ENCODE measurements around the gene KIRREL3.

The KIRREL3 gene

GRCh38 chr11:126468102-126468521, 532.5 kb downstream of the KIRREL3 start:
- no peak overlapping the region for H3K4me3 ChIP-seq (ENCODE audit: low read length in 2 of 2)
- peaks cover 12% of the 10 kb centered on the region in 2 donors for H3K27me3 ChIP-seq (ENCODE audit: control insufficient read depth in 2 of 2, insufficient read depth in 2 of 2, low read length in 2 of 2)
- H3K27ac ChIP-seq (ENCODE audit: low read depth in 2 of 2, low read length in 2 of 2) = no peak overlapping the region
- H3K9me3 ChIP-seq (ENCODE audit: control insufficient read depth in 2 of 2, low read length in 2 of 2) = peaks cover 0 to 6% of the 10 kb centered on the region in 2 donors
- H3K36me3 ChIP-seq (ENCODE audit: control insufficient read depth in 2 of 2, insufficient read depth in 2 of 2, low read length in 2 of 2) = no peaks in the 10 kb centered on the region
- peaks cover 0 to 9% of the 10 kb centered on the region in 2 donors for H3K4me1 ChIP-seq (ENCODE audit: control insufficient read depth in 2 of 2, insufficient read depth in 2 of 2, low read length in 2 of 2)
- no peak overlapping the region for H3K9ac ChIP-seq (ENCODE audit: low read depth in 1 of 2, low read length in 2 of 2)

- Histone ChIP-seq H3K27ac (ENCODE audit: low read depth in 2 of 2, low read length in 2 of 2) (no peak overlapping the region), H3K4me3 (ENCODE audit: low read length in 2 of 2) (no peak overlapping the region), H3K36me3 (ENCODE audit: control insufficient read depth in 2 of 2, insufficient read depth in 2 of 2, low read length in 2 of 2) (no peaks in the 10 kb centered on the region), H3K4me1 (ENCODE audit: control insufficient read depth in 2 of 2, insufficient read depth in 2 of 2, low read length in 2 of 2) (peaks cover 0 to 9% of the 10 kb centered on the region in 2 donors), H3K9me3 (ENCODE audit: control insufficient read depth in 2 of 2, low read length in 2 of 2) (peaks cover 0 to 6% of the 10 kb centered on the region in 2 donors), H3K9ac (ENCODE audit: low read depth in 1 of 2, low read length in 2 of 2) (no peak overlapping the region), H3K27me3 (ENCODE audit: control insufficient read depth in 2 of 2, insufficient read depth in 2 of 2, low read length in 2 of 2) (peaks cover 12 to 13% of the 10 kb centered on the region in 2 donors)
Measured at GRCh38 chr11:126467471-126467870, 533.1 kb downstream of the KIRREL3 start.

GRCh38 chr11:126467046-126467370, 533.6 kb downstream of the KIRREL3 start:
- peaks cover 13% of the 10 kb centered on the region in 2 donors for H3K27me3 ChIP-seq (ENCODE audit: control insufficient read depth in 2 of 2, insufficient read depth in 2 of 2, low read length in 2 of 2)
- peaks cover 0 to 6% of the 10 kb centered on the region in 2 donors for H3K9me3 ChIP-seq (ENCODE audit: control insufficient read depth in 2 of 2, low read length in 2 of 2)
- H3K27ac ChIP-seq (ENCODE audit: low read depth in 2 of 2, low read length in 2 of 2) = peak overlapping the region in 1 of 2 donors; percentile 38
- no peak overlapping the region for H3K4me3 ChIP-seq (ENCODE audit: low read length in 2 of 2)
- H3K36me3 ChIP-seq (ENCODE audit: control insufficient read depth in 2 of 2, insufficient read depth in 2 of 2, low read length in 2 of 2) = no peaks in the 10 kb centered on the region
- no peak overlapping the region for H3K9ac ChIP-seq (ENCODE audit: low read depth in 1 of 2, low read length in 2 of 2)
- peaks cover 0 to 9% of the 10 kb centered on the region in 2 donors for H3K4me1 ChIP-seq (ENCODE audit: control insufficient read depth in 2 of 2, insufficient read depth in 2 of 2, low read length in 2 of 2)

GRCh38 chr11:126466236-126467045, 534.1 kb downstream of the KIRREL3 start:
- no peak overlapping the region for H3K4me3 ChIP-seq (ENCODE audit: low read length in 2 of 2)
- H3K27ac ChIP-seq (ENCODE audit: low read depth in 2 of 2, low read length in 2 of 2) = peak overlapping the region in 1 of 2 donors; percentile 38
- peaks cover 13 to 16% of the 10 kb centered on the region in 2 donors for H3K27me3 ChIP-seq (ENCODE audit: control insufficient read depth in 2 of 2, insufficient read depth in 2 of 2, low read length in 2 of 2)
- H3K9ac ChIP-seq (ENCODE audit: low read depth in 1 of 2, low read length in 2 of 2) = no peak overlapping the region
- peaks cover 0 to 6% of the 10 kb centered on the region in 2 donors for H3K9me3 ChIP-seq (ENCODE audit: control insufficient read depth in 2 of 2, low read length in 2 of 2)
- H3K4me1 ChIP-seq (ENCODE audit: control insufficient read depth in 2 of 2, insufficient read depth in 2 of 2, low read length in 2 of 2) = peaks cover 0 to 9% of the 10 kb centered on the region in 2 donors
- no peaks in the 10 kb centered on the region for H3K36me3 ChIP-seq (ENCODE audit: control insufficient read depth in 2 of 2, insufficient read depth in 2 of 2, low read length in 2 of 2)

- H3K4me3 ChIP-seq (ENCODE audit: low read length in 2 of 2) = no peak overlapping the region
- H3K27me3 ChIP-seq (ENCODE audit: control insufficient read depth in 2 of 2, insufficient read depth in 2 of 2, low read length in 2 of 2) = peaks cover 13 to 19% of the 10 kb centered on the region in 2 donors
- peaks cover 0 to 6% of the 10 kb centered on the region in 2 donors for H3K9me3 ChIP-seq (ENCODE audit: control insufficient read depth in 2 of 2, low read length in 2 of 2)
- H3K36me3 ChIP-seq (ENCODE audit: control insufficient read depth in 2 of 2, insufficient read depth in 2 of 2, low read length in 2 of 2) = no peaks in the 10 kb centered on the region
- H3K4me1 ChIP-seq (ENCODE audit: control insufficient read depth in 2 of 2, insufficient read depth in 2 of 2, low read length in 2 of 2) = peaks cover 0 to 9% of the 10 kb centered on the region in 2 donors
- no peak overlapping the region for H3K9ac ChIP-seq (ENCODE audit: low read depth in 1 of 2, low read length in 2 of 2)
- peak overlapping the region in 1 of 2 donors; percentile 52 for H3K27ac ChIP-seq (ENCODE audit: low read depth in 2 of 2, low read length in 2 of 2)
Measured at GRCh38 chr11:126465573-126466188, 534.9 kb downstream of the KIRREL3 start.

- no peak overlapping the region for H3K9ac ChIP-seq (ENCODE audit: low read depth in 1 of 2, low read length in 2 of 2)
- H3K9me3 ChIP-seq (ENCODE audit: control insufficient read depth in 2 of 2, low read length in 2 of 2) = peaks cover 0 to 6% of the 10 kb centered on the region in 2 donors
- H3K27ac ChIP-seq (ENCODE audit: low read depth in 2 of 2, low read length in 2 of 2) = peak overlapping the region in 1 of 2 donors; percentile 52
- H3K4me1 ChIP-seq (ENCODE audit: control insufficient read depth in 2 of 2, insufficient read depth in 2 of 2, low read length in 2 of 2) = peaks cover 0 to 9% of the 10 kb centered on the region in 2 donors
- no peaks in the 10 kb centered on the region for H3K36me3 ChIP-seq (ENCODE audit: control insufficient read depth in 2 of 2, insufficient read depth in 2 of 2, low read length in 2 of 2)
- no peak overlapping the region for H3K4me3 ChIP-seq (ENCODE audit: low read length in 2 of 2)
- H3K27me3 ChIP-seq (ENCODE audit: control insufficient read depth in 2 of 2, insufficient read depth in 2 of 2, low read length in 2 of 2) = peaks cover 13 to 19% of the 10 kb centered on the region in 2 donors
Measured at GRCh38 chr11:126464796-126465195, 535.8 kb downstream of the KIRREL3 start.

- H3K4me1 ChIP-seq (ENCODE audit: control insufficient read depth in 2 of 2, insufficient read depth in 2 of 2, low read length in 2 of 2) = peaks cover 0 to 2% of the 10 kb centered on the region in 2 donors
- no peak overlapping the region for H3K4me3 ChIP-seq (ENCODE audit: low read length in 2 of 2)
Measured at GRCh38 chr11:126462422-126462821, 538.1 kb downstream of the KIRREL3 start.

GRCh38 chr11:126461996-126462395, 538.6 kb downstream of the KIRREL3 start:
- Histone ChIP-seq H3K4me3 (ENCODE audit: low read length in 2 of 2) (no peak overlapping the region), H3K27ac (ENCODE audit: low read depth in 2 of 2, low read length in 2 of 2) (no peak overlapping the region), H3K9ac (ENCODE audit: low read depth in 1 of 2, low read length in 2 of 2) (no peak overlapping the region), H3K9me3 (ENCODE audit: control insufficient read depth in 2 of 2, low read length in 2 of 2) (peaks cover 0 to 6% of the 10 kb centered on the region in 2 donors), H3K36me3 (ENCODE audit: control insufficient read depth in 2 of 2, insufficient read depth in 2 of 2, low read length in 2 of 2) (no peaks in the 10 kb centered on the region), H3K27me3 (ENCODE audit: control insufficient read depth in 2 of 2, insufficient read depth in 2 of 2, low read length in 2 of 2) (peaks cover 13 to 19% of the 10 kb centered on the region in 2 donors), H3K4me1 (ENCODE audit: control insufficient read depth in 2 of 2, insufficient read depth in 2 of 2, low read length in 2 of 2) (peaks cover 0 to 2% of the 10 kb centered on the region in 2 donors)

More at GRCh38 chr11:126462422-126462821, 538.1 kb downstream of the KIRREL3 start:
- peaks cover 13 to 19% of the 10 kb centered on the region in 2 donors for H3K27me3 ChIP-seq (ENCODE audit: control insufficient read depth in 2 of 2, insufficient read depth in 2 of 2, low read length in 2 of 2)
- H3K36me3 ChIP-seq (ENCODE audit: control insufficient read depth in 2 of 2, insufficient read depth in 2 of 2, low read length in 2 of 2) = no peaks in the 10 kb centered on the region
- peaks cover 0 to 6% of the 10 kb centered on the region in 2 donors for H3K9me3 ChIP-seq (ENCODE audit: control insufficient read depth in 2 of 2, low read length in 2 of 2)
- H3K27ac ChIP-seq (ENCODE audit: low read depth in 2 of 2, low read length in 2 of 2) = no peak overlapping the region
- no peak overlapping the region for H3K9ac ChIP-seq (ENCODE audit: low read depth in 1 of 2, low read length in 2 of 2)

GRCh38 chr11:126461096-126461440, 539.5 kb downstream of the KIRREL3 start:
- Histone ChIP-seq H3K9ac (ENCODE audit: low read depth in 1 of 2, low read length in 2 of 2) (no peak overlapping the region), H3K4me1 (ENCODE audit: control insufficient read depth in 2 of 2, insufficient read depth in 2 of 2, low read length in 2 of 2) (peaks cover 0 to 2% of the 10 kb centered on the region in 2 donors), H3K36me3 (ENCODE audit: control insufficient read depth in 2 of 2, insufficient read depth in 2 of 2, low read length in 2 of 2) (no peaks in the 10 kb centered on the region), H3K9me3 (ENCODE audit: control insufficient read depth in 2 of 2, low read length in 2 of 2) (peaks cover 0 to 6% of the 10 kb centered on the region in 2 donors), H3K27ac (ENCODE audit: low read depth in 2 of 2, low read length in 2 of 2) (no peak overlapping the region), H3K4me3 (ENCODE audit: low read length in 2 of 2) (no peak overlapping the region), H3K27me3 (ENCODE audit: control insufficient read depth in 2 of 2, insufficient read depth in 2 of 2, low read length in 2 of 2) (peaks cover 10 to 17% of the 10 kb centered on the region in 2 donors)

GRCh38 chr11:126460417-126461095, 540.0 kb downstream of the KIRREL3 start:
- Histone ChIP-seq H3K27me3 (ENCODE audit: control insufficient read depth in 2 of 2, insufficient read depth in 2 of 2, low read length in 2 of 2) (peaks cover 10 to 17% of the 10 kb centered on the region in 2 donors), H3K4me3 (ENCODE audit: low read length in 2 of 2) (no peak overlapping the region), H3K27ac (ENCODE audit: low read depth in 2 of 2, low read length in 2 of 2) (no peak overlapping the region), H3K4me1 (ENCODE audit: control insufficient read depth in 2 of 2, insufficient read depth in 2 of 2, low read length in 2 of 2) (peaks cover 0 to 2% of the 10 kb centered on the region in 2 donors), H3K9me3 (ENCODE audit: control insufficient read depth in 2 of 2, low read length in 2 of 2) (peaks cover 0 to 6% of the 10 kb centered on the region in 2 donors), H3K9ac (ENCODE audit: low read depth in 1 of 2, low read length in 2 of 2) (no peak overlapping the region), H3K36me3 (ENCODE audit: control insufficient read depth in 2 of 2, insufficient read depth in 2 of 2, low read length in 2 of 2) (no peaks in the 10 kb centered on the region)
